ENCODE data around the gene DCPS.
A peak's percentile ranks its signal among the peaks of the same experiment; 100 is the strongest.

The DCPS gene

GRCh38 chr11:126277780-126278179 lies 26.1 kb upstream of the DCPS start:
- no peak overlapping the region for H3K4me3 ChIP-seq (ENCODE audit: low read depth, low read length)
- no peak for TF ChIP-seq CTCF (IDR thresholded peaks at IDR 0.05; ENCODE audit: low read depth, low read length)

DNA sequence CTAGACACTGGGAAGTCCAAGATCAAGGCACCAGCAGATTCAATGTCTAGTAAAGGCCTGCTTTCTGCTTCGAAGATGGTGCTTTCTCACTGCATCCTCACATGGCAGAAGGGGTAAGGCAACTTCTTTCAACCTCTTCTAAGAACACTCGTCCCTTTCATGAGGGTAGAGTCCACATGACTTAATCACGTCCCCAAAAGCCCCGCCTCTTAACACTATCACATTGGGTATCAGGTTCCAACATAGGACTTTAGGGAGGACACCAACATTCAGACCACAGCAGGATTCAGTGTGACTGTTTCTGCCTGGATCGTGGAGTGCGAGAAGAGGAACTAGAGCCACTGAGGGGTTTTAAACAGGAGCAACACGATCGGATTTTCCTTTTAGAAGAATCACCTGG lies 24.7 kb upstream of the DCPS start:
- no peak for TF ChIP-seq CTCF (IDR thresholded peaks at IDR 0.05; ENCODE audit: low read depth, low read length)
- H3K4me3 ChIP-seq (ENCODE audit: low read depth, low read length): no peak overlapping the region

DNA sequence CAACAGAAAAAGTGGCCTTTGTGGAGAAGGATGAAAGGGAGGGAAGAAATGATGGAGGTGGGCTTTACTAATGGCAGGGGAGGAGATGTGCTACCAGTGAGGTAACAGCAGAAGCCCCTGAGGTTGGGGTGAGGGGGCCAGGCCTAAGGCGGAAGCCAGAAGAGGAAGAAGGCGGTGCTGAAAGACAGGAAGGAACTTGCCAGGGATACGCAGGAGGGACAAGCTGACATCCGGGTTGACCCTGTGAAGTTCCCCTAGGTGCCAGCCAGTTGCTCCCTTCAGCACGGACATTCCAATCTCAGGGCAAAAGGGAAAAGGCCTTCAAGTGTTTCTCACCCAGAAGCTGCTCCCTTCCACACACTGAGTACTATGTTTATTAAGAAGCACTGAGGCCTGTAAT lies 23.3 kb upstream of the DCPS start:
- TF ChIP-seq CTCF (IDR thresholded peaks at IDR 0.05; ENCODE audit: low read depth, low read length): no peak
- H3K4me3 ChIP-seq (ENCODE audit: low read depth, low read length): no peak overlapping the region

- no peak overlapping the region for H3K4me3 ChIP-seq (ENCODE audit: low read depth, low read length)
- TF ChIP-seq CTCF (IDR thresholded peaks at IDR 0.05; ENCODE audit: low read depth, low read length): no peak
Measured at GRCh38 chr11:126281245-126281644, 22.6 kb upstream of the DCPS start.

GRCh38 chr11:126281666-126282175 lies 22.1 kb upstream of the DCPS start:
- no peak for TF ChIP-seq CTCF (IDR thresholded peaks at IDR 0.05; ENCODE audit: low read depth, low read length)
- no peak overlapping the region for H3K4me3 ChIP-seq (ENCODE audit: low read depth, low read length)

GRCh38 chr11:126282361-126282735 lies 21.5 kb upstream of the DCPS start:
- TF ChIP-seq CTCF (IDR thresholded peaks at IDR 0.05; ENCODE audit: low read depth, low read length): no peak
- H3K4me3 ChIP-seq (ENCODE audit: low read depth, low read length): peak overlapping the region; percentile 74

GRCh38 chr11:126282736-126283591 lies 20.9 kb upstream of the DCPS start, which contains the start of gene TIRAP:
TIRAP (plus strand) TSS chr11:126283093; CDS start chr11:126290895, 7,802 bp downstream.
- peak within 1 kb of the TSS; percentile 74 for H3K4me3 ChIP-seq (ENCODE audit: low read depth, low read length)
- no peak for TF ChIP-seq CTCF (IDR thresholded peaks at IDR 0.05; ENCODE audit: low read depth, low read length)
